Kidney tubule cell (primary cell): ENCODE results near the gene SPTBN5.

ENCODE experiments used
- DNase-seq: peaks from one replicate; pipeline ENCODE4 v3.0.0-alpha.2; 2018; ENCODE audit warnings: low spot score

Gene SPTBN5

GRCh38 chr15:41824062-41824745 is 69.6 kb downstream of the SPTBN5 start:
- DNase-seq, result no peak

GRCh38 chr15:41823502-41823901 is 70.4 kb downstream of the SPTBN5 start:
- no peak for DNase-seq

- no peak for DNase-seq
Measured at GRCh38 chr15:41822957-41823356, 70.9 kb downstream of the SPTBN5 start.

GRCh38 chr15:41822471-41822870 is 71.4 kb downstream of the SPTBN5 start:
- no peak for DNase-seq

- no peak for DNase-seq
Measured at GRCh38 chr15:41821831-41822230, 72.0 kb downstream of the SPTBN5 start.

- no peak for DNase-seq
Measured at GRCh38 chr15:41820791-41821423, 72.9 kb downstream of the SPTBN5 start.

GRCh38 chr15:41819455-41820050 is 74.3 kb downstream of the SPTBN5 start:
- DNase-seq, result no peak

- no peak for DNase-seq
Measured at GRCh38 chr15:41817781-41818180, 76.1 kb downstream of the SPTBN5 start.

- no peak for DNase-seq
Measured at GRCh38 chr15:41817327-41817726, 76.5 kb downstream of the SPTBN5 start.

GRCh38 chr15:41816788-41817187 is 77.1 kb downstream of the SPTBN5 start:
- no peak for DNase-seq

GRCh38 chr15:41814534-41814933 is 79.3 kb downstream of the SPTBN5 start:
- DNase-seq, result no peak

GRCh38 chr15:41813426-41813825 is 80.4 kb downstream of the SPTBN5 start:
- DNase-seq, result no peak

GRCh38 chr15:41812820-41813375 is 81.0 kb downstream of the SPTBN5 start:
- no peak for DNase-seq

- DNase-seq, result peak; percentile 83
Measured at GRCh38 chr15:41811432-41812195, 82.2 kb downstream of the SPTBN5 start.

GRCh38 chr15:41810651-41811431 is 83.0 kb downstream of the SPTBN5 start:
- DNase-seq, result no peak

- DNase-seq, result no peak
Measured at GRCh38 chr15:41809526-41810220, 84.2 kb downstream of the SPTBN5 start.

GRCh38 chr15:41809121-41809520 is 84.7 kb downstream of the SPTBN5 start:
- DNase-seq, result peak; percentile 62

GRCh38 chr15:41806291-41807181 is 87.3 kb downstream of the SPTBN5 start:
- peak; percentile 79 for DNase-seq

GRCh38 chr15:41805711-41806110 is 88.1 kb downstream of the SPTBN5 start:
- no peak for DNase-seq
